Measurements from ENCODE around the gene ANKRD9.
A peak's percentile ranks its signal among the peaks of the same experiment; 100 is the strongest.
"Not testable (repeated sequence)": the region's sequence is repeated elsewhere in the genome, so short reads cannot be mapped to it uniquely, and the experiment has no call there.

ANKRD9 gene

GRCh38 chr14:102538602-102539543 lies 29.3 kb upstream of the ANKRD9 start:
- no peak for DNase-seq

DNA sequence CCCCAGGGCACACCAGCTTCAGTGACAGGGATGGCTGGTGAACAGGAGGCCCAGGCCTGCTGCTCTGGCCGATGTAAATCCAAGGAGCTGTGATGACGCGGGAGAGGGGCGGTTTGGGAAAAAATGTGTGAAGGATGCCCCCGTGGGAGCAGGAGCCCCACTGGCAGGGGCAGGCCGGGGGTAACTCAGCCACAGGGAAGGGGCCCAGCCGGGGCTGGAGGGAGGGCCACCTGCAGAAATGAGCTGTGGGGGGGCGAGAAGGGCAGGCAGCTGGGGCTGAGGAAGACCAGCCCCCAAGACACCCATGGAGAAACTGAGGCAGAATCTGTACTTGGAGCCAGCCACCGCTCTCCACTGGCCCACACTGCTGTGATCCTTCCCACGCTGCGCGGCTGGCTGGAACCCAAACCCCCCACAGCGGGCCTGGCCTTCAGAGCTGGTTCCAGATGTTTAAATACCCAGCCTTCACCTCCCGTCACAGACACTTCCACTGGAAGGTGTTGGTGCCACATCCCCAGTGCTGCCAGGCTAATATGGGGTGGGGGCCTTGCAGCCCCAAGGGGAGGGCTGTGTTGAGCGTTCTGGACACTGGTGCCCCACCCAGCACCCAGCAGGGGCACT lies 28.5 kb upstream of the ANKRD9 start:
- DNase-seq, result no peak

- no peak for DNase-seq
Observed at GRCh38 chr14:102532204-102532658, 22.7 kb upstream of the ANKRD9 start.

DNA sequence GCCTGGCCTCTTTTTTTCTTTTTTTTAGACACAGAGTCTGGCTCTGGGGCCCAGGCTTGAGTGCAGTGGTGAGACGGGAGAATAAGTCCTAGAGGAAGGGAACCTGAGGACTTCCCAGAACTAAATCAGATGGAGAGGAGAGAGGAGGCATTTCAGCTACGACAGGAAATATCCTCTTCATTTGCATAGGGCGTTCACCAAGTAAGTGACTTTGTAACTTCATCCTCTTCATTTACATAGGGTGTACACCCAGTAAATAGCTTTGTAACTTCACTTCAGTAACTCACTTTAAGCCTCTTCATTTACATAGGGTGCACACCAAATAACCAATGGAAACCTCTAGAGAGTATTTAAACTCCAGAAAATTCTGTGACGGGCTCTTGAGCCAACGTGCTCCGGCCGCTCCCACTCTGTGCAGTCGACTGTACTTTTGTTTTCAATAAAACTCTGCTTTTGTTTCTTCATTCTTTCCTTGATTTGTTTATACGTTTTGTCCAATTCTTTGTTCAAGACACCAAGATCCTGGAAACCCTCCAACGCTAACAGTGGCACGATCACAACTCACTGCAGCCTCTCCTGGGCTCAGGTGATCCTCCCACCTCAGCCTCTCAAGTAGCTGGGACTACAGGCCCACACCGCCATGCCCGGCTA lies 21.4 kb upstream of the ANKRD9 start:
- no peak for DNase-seq

GRCh38 chr14:102528431-102529170 lies 19.0 kb upstream of the ANKRD9 start:
- DNase-seq, result no peak

- DNase-seq, result no peak
Observed at GRCh38 chr14:102525929-102526497, 16.4 kb upstream of the ANKRD9 start.

DNA sequence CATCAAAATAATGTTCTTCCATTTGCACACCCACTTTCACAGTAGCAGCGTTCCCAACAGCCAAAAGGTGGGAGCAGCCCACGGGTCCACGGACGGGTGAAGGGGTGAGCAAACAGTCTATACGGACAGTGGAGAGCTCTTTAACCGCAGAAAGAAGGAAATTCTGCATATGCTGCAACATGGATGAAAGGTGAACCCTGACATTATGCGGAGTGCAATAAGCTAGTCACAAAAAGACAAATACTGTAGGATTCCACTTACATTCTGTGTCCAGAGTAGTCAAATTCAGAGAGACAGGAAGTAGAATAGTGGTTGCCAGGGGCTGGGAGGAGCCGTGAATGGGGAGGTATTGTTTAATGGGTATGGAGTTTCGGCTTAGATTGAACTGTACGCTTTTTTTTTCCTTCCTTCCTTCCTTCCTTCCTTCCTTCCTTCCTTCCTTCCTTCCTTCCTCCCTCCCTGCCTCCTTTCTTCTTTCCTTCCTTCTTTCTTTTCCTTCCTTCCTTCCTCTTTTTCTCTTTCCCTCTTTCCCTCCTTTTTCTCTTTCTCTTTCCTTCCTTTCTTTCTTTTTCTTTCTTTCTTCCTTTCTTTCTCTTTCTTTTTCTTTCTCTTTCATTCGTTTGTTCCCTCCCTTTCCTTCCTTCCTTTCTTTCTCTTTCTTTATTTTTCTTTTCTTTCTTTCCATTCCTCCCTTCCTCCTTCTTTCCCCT lies 15.8 kb upstream of the ANKRD9 start:
- peak; percentile 65 for DNase-seq

DNA sequence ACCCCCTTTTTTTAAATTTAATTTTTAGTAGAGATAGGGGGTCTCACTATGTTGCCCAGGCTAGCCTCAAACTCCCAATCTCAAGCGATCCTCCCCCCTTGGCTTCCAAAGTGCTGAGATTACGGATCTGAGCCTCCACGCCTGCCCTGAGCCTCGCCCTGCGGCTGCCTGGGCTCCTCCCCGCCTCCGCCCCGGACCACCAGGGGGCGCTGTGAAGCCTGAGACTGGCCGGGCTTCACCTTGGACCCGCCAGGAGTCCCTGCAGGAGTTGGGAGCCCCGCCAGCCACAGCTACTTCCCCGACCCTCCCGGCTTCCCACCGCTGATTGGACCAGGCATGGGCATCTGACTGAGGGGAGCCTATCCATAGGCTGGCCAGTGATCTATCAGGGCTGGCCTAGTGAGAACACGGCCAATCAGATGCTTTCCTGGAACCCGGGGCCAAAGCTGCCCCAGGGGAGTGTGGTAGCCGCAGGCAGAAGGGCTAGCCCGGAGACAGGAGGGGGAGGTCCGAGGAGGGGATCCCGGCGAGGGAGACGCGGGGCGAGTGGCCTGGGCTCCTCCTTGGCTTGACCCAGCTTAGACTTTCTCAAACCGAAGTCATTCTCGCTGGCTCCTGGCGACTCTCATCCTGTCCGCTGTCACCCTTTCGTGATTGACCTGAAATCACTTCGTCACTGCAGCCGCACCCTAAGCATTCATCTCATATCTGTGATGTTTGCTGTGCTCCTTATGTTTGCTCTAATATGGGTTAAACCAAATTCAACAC lies 15.1 kb upstream of the ANKRD9 start:
- DNase-seq, result peak; percentile 99

DNA sequence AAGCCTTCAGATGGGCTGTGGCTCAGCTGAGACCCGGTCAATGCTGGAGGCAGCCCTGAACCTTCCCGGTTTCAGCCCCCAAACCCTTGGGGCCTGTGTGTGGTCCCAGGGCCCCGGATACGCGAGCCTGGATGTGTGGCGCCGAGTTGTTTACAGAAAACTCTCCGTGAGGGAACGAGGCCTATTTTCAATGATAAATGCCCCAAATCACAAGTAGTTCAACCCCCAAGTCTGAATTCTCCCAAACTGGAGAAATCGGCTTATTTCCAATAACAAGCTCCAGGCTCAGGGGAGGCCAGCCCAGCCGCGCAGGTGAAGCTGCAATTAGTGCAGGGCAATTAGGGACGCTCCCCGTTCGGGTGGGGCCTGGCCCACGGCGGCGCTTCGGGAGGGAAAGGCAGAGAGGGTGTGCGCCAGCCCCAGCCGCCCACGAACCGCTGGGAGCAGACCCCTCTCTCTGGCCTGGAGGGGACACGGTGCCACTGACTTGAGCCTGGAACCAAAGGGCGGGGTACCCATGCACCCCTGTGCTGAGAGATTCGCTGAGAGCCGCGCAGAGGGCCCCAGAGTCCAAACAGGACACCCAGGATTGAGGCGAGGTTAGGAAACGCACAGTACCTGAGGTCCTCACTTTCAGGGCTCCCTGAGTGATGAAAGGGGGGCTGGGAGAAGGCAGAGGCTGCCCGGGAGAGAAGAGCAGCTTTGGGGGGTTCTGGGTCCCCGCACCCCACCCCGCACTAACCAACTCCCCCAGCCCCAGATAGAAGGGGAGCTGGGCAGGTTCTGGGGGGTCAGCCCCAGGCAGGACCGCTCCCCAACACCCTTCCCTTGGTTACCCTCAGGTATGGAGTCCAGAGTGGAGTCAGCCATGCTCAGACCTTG lies 14.2 kb upstream of the ANKRD9 start:
- DNase-seq, result no peak

DNA sequence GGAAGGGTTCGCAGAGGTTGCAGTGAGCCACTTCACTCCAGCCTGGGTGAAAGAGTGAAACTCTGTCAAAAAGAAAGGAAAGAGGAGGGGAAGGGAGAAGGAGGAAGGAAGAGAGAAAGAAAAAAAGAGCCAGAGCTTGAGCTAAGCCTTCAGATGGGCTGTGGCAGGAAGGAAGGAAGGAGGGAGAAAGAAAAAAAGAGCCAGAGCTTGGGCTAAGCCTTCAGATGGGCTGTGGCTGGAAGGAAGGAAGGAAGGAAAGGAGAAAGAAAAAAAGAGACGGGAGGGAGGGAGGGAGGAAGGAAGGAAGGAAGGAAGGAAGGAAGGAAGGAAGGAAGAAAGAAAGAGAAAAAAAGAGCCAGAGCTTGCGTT lies 13.6 kb upstream of the ANKRD9 start:
- no peak for DNase-seq

GRCh38 chr14:102519709-102520108 lies 10.1 kb upstream of the ANKRD9 start:
- not testable (repeated sequence) for DNase-seq

- no peak for DNase-seq
Observed at GRCh38 chr14:102518063-102518648, 8.6 kb upstream of the ANKRD9 start.

GRCh38 chr14:102517392-102518062 lies 8.0 kb upstream of the ANKRD9 start:
- DNase-seq, result no peak

DNA sequence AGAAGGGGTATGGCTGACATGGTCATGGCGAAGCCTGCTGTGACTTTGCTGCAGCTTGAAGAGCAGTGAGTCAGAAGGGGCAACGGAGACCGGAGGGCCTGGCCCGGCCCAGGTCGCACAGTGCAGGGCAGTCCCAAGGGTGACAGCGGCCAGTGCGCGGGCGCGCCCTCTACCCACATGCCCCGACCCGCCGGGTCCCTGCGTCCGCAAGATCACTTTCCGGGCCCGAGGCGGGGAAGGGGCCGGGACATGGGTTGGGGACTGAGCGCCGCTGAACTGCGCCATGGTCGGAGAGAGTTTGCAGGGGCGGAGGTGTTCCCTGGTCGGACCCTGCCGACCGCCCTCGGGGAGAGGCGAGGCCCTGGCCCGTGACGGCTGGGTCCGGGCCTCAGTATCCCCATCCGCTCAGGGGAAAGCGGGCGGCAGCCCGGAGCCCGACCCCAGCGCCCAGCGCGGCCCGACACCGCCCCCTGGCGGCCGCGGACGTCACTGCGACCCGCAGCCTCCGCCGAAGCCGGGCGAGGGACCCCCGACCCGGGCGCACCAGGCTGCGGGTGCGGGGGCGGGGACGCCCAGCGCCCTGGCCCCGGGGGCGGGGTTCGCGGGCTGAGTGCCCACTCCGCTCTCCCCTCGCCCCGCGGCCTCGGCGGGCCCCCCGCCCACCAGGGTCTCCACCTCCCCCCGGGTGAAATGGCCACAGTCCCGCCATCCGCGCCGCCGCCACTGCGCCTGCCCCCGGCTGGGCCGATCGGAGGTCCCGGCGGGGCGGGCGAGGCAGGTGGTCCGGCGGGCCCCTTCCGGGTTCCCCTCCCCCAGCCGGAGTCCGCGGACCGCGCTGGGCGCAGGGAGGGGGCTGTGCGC lies 7.2 kb upstream of the ANKRD9 start:
- peak; percentile 55 for DNase-seq

DNA sequence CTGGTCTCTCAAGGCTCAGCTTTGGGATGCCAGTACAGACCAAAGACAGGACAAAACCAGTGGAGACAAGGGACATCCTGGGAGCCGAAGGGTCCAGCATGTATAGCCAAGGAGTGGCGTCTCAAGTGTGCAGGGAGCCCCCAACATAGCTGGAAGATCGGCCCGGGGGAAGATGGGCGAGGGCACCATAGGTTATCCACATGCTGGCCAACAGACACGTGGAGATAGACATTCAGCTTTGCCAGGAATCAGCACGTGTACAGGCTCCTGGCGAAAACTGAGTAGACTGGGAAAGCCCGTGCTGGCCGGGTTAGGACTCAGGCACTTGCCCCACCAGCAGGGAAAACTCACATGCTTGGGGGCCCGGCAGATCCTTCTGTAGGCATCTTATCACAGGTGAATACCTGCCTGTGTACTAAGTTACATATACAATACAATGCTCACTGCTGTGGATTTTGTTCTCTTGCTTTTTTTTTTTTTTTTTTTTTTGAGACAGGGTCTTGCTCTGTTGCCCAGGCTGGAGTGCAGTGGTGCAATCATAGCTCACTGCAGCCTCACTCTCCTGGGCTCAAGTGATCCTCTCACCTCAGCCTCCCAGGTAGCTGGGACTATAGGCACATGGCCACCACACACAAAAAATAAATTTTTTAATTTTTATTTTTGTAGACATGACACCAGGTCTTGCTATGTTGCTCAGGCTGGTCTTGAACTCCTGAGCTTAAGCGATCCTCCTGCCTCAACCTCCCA lies 5.6 kb upstream of the ANKRD9 start:
- DNase-seq, result no peak

GRCh38 chr14:102513899-102514772 lies 4.6 kb upstream of the ANKRD9 start:
- no peak for DNase-seq

Data from NCI-H345 (cell line).